ENCODE results near the gene IFI6. TPM values are rescaled to one million over a fixed set of nuclear protein-coding genes. Genes with fewer than 3 reads are reported as not detected.
"Not testable (repeated sequence)": the region's sequence is repeated elsewhere in the genome, so short reads cannot be mapped to it uniquely, and the experiment has no call there.

IFI6 gene
- total RNA-seq, 1 donor from 2014 or later: 55.5 TPM

- H3K36me3 Mint-ChIP-seq (ENCODE audit: low read depth): no peaks in the 10 kb centered on the region
- H3K4me1 Mint-ChIP-seq: peaks cover 23% of the 10 kb centered on the region
- H3K9me3 Mint-ChIP-seq: no peaks in the 10 kb centered on the region
- peak overlapping the region; percentile 35 for H3K27ac Mint-ChIP-seq
- H3K4me3 Mint-ChIP-seq: no peak overlapping the region
- intact Hi-C loops (cut with micrococcal nuclease): no loop called here
- H3K27me3 Mint-ChIP-seq: no peaks in the 10 kb centered on the region
- peak; percentile 70 for DNase-seq
Observed at GRCh38 chr1:27623327-27624212, 48.4 kb downstream of the IFI6 start.

GRCh38 chr1:27622828-27623227, 49.2 kb downstream of the IFI6 start:
- intact Hi-C loops (cut with micrococcal nuclease): no loop called here
- peak; percentile 56 for DNase-seq
- Mint-ChIP-seq H3K4me1 (peaks cover 28% of the 10 kb centered on the region), H3K27me3 (no peaks in the 10 kb centered on the region), H3K4me3 (no peak overlapping the region), H3K27ac (no peak overlapping the region), H3K9me3 (no peaks in the 10 kb centered on the region), H3K36me3 (ENCODE audit: low read depth) (no peaks in the 10 kb centered on the region)

- H3K27ac Mint-ChIP-seq: no peak overlapping the region
- H3K9me3 Mint-ChIP-seq: no peaks in the 10 kb centered on the region
- peaks cover 38% of the 10 kb centered on the region for H3K4me1 Mint-ChIP-seq
- no peaks in the 10 kb centered on the region for H3K27me3 Mint-ChIP-seq
- intact Hi-C loops (cut with micrococcal nuclease): no loop called here
- no peaks in the 10 kb centered on the region for H3K36me3 Mint-ChIP-seq (ENCODE audit: low read depth)
- DNase-seq: no peak
- H3K4me3 Mint-ChIP-seq: no peak overlapping the region
Observed at GRCh38 chr1:27621051-27621920, 50.7 kb downstream of the IFI6 start.

- not testable (repeated sequence) for H3K4me3 Mint-ChIP-seq
Observed at GRCh38 chr1:27619782-27620438, 52.1 kb downstream of the IFI6 start.

GRCh38 chr1:27618341-27619082, 53.5 kb downstream of the IFI6 start:
- peak; percentile 85 for DNase-seq
- Mint-ChIP-seq H3K9me3 (no peaks in the 10 kb centered on the region), H3K27me3 (no peaks in the 10 kb centered on the region), H3K4me3 (peak overlapping the region; percentile 42), H3K36me3 (ENCODE audit: low read depth) (no peaks in the 10 kb centered on the region), H3K4me1 (peaks cover 47% of the 10 kb centered on the region), H3K27ac (peak overlapping the region; percentile 84)
- intact Hi-C loops (cut with micrococcal nuclease): loop anchor here (2.0 kb wide), 1 partner anchor 14 kb away; no protein-coding TSS in a partner anchor

More at GRCh38 chr1:27619782-27620438, 52.1 kb downstream of the IFI6 start:
- H3K4me1 Mint-ChIP-seq: peaks cover 39% of the 10 kb centered on the region
- intact Hi-C loops (cut with micrococcal nuclease): loop anchor here (2.0 kb wide), 1 partner anchor 13 kb away; no protein-coding TSS in a partner anchor
- not testable (repeated sequence) for DNase-seq; H3K27me3 Mint-ChIP-seq; H3K9me3 Mint-ChIP-seq; H3K27ac Mint-ChIP-seq; H3K36me3 Mint-ChIP-seq (ENCODE audit: low read depth)

GRCh38 chr1:27617420-27617819, 54.6 kb downstream of the IFI6 start:
- peak overlapping the region; percentile 84 for H3K27ac Mint-ChIP-seq
- no peaks in the 10 kb centered on the region for H3K36me3 Mint-ChIP-seq (ENCODE audit: low read depth)
- H3K9me3 Mint-ChIP-seq: no peaks in the 10 kb centered on the region
- H3K4me3 Mint-ChIP-seq: no peak overlapping the region
- H3K4me1 Mint-ChIP-seq: peaks cover 40% of the 10 kb centered on the region
- no peaks in the 10 kb centered on the region for H3K27me3 Mint-ChIP-seq
- no peak for DNase-seq
- intact Hi-C loops (cut with micrococcal nuclease): no loop called here

- Mint-ChIP-seq H3K9me3 (no peaks in the 10 kb centered on the region), H3K27ac (no peak overlapping the region), H3K36me3 (ENCODE audit: low read depth) (no peaks in the 10 kb centered on the region), H3K27me3 (no peaks in the 10 kb centered on the region), H3K4me3 (no peak overlapping the region), H3K4me1 (peaks cover 41% of the 10 kb centered on the region)
- no peak for DNase-seq
- intact Hi-C loops (cut with micrococcal nuclease): no loop called here
Observed at GRCh38 chr1:27616441-27616840, 55.6 kb downstream of the IFI6 start.

Other genes starting within 250 kb of the IFI6 start
- 109 TPM in 2 replicates for gene WASF2, start 182.0 kb downstream of the IFI6 start, total RNA-seq
- gene AHDC1, start 68.0 kb downstream of the IFI6 start, total RNA-seq: 33.9 and 34.7 TPM in 2 replicates
- gene FGR, start 37.0 kb downstream of the IFI6 start, total RNA-seq: 0.19 and 0.21 TPM in 2 replicates
- gene FAM76A, start 53.8 kb upstream of the IFI6 start, total RNA-seq: 11.9 and 13.8 TPM in 2 replicates
- 28.5 and 28.8 TPM in 2 replicates for gene STX12, start 101.0 kb upstream of the IFI6 start, total RNA-seq
- 80.3 TPM in 2 replicates for gene PPP1R8, start 158.6 kb upstream of the IFI6 start, total RNA-seq
- gene THEMIS2, start 200.4 kb upstream of the IFI6 start, total RNA-seq: 24.5 and 27.7 TPM in 2 replicates
- 87.7 and 92.7 TPM in 2 replicates for gene RPA2, start 242.4 kb upstream of the IFI6 start, total RNA-seq

Data from activated CD4-positive, alpha-beta T cell treated with anti-CD3 and anti-CD28 coated beads, Interleukin-2, amount 10 ng/mL, durations not matched to agents 24 days and 14 days (primary cell).